GM12872 (cell line): ENCODE measurements around the gene FSCB.

Experiments used
- TF ChIP-seq, protein P1 (sequence below): IDR thresholded peaks from 3 replicates; pipeline ENCODE4 v1.5.1; 2011; ENCODE audit warnings: low read depth, mild to moderate bottlenecking, low read length, moderate library complexity; ENCODE audit not compliant: insufficient read depth

FSCB gene, protein sequence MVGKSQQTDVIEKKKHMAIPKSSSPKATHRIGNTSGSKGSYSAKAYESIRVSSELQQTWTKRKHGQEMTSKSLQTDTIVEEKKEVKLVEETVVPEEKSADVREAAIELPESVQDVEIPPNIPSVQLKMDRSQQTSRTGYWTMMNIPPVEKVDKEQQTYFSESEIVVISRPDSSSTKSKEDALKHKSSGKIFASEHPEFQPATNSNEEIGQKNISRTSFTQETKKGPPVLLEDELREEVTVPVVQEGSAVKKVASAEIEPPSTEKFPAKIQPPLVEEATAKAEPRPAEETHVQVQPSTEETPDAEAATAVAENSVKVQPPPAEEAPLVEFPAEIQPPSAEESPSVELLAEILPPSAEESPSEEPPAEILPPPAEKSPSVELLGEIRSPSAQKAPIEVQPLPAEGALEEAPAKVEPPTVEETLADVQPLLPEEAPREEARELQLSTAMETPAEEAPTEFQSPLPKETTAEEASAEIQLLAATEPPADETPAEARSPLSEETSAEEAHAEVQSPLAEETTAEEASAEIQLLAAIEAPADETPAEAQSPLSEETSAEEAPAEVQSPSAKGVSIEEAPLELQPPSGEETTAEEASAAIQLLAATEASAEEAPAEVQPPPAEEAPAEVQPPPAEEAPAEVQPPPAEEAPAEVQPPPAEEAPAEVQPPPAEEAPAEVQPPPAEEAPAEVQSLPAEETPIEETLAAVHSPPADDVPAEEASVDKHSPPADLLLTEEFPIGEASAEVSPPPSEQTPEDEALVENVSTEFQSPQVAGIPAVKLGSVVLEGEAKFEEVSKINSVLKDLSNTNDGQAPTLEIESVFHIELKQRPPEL

DNA sequence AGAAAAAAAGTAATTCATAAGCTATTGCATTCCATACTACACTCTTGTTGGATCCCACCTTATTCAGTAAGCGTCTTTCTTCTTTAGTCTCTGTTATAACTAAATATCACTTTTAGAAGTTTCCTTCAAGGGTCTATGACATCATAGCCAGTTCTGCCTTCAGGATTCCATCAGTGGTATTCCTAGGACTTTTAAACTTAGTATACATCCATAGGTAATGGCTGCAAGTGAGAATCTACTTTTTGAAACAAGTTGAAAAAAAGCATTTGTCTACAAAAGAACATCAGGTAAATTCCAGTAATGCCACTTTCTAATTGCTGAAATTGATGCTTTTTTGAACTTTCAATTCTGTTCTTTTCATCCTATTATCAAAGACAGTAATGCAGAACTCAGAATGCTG is at the start of gene FSCB:
FSCB (minus strand) TSS at position 101 of the 400 bp plus-strand sequence. CDS start 296 bp downstream, outside the sequence.
- TF ChIP-seq, protein P1, sequence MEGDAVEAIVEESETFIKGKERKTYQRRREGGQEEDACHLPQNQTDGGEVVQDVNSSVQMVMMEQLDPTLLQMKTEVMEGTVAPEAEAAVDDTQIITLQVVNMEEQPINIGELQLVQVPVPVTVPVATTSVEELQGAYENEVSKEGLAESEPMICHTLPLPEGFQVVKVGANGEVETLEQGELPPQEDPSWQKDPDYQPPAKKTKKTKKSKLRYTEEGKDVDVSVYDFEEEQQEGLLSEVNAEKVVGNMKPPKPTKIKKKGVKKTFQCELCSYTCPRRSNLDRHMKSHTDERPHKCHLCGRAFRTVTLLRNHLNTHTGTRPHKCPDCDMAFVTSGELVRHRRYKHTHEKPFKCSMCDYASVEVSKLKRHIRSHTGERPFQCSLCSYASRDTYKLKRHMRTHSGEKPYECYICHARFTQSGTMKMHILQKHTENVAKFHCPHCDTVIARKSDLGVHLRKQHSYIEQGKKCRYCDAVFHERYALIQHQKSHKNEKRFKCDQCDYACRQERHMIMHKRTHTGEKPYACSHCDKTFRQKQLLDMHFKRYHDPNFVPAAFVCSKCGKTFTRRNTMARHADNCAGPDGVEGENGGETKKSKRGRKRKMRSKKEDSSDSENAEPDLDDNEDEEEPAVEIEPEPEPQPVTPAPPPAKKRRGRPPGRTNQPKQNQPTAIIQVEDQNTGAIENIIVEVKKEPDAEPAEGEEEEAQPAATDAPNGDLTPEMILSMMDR, result no peak

DNA sequence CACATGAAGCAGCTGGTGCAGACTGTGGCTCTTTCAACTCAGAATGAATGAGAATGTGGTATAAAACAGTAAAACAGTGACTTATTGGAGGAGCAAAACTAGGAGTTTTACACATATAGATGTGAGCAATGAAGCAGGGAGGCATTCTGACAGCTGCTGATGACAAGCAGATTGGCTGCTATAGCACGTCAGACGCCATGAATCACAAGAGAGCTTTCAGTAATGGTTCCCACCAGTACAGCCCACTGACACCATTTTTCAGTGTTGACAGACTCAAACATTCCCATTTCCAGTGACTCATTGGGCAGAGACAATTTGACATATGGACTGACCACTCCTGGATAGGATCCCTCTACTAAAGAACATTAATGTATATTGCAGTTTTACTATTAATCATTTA is 24.6 kb upstream of the FSCB start:
- TF ChIP-seq, protein P1, result no peak

DNA sequence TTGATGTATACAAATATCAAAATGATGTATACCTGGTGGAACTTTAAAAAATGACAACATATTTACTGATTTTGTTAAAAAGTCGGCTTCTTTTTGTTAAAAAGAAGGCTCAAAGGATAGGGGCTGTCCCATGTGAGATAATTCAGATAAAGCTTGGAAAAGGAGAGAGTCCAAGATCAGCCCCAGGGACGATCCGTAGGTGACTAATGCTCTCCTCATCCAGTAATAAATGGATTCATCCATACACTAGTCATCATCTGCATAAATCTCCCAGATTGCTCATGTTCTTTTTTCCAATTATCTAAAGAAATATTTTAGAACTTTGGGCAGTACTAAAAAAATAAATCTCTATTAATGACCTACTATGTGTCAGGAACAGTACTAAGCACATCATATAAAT is 23.4 kb upstream of the FSCB start:
- TF ChIP-seq, protein P1, result no peak

GRCh38 chr14:44529026-44529425 is 21.9 kb upstream of the FSCB start:
- TF ChIP-seq, protein P1, result no peak

DNA sequence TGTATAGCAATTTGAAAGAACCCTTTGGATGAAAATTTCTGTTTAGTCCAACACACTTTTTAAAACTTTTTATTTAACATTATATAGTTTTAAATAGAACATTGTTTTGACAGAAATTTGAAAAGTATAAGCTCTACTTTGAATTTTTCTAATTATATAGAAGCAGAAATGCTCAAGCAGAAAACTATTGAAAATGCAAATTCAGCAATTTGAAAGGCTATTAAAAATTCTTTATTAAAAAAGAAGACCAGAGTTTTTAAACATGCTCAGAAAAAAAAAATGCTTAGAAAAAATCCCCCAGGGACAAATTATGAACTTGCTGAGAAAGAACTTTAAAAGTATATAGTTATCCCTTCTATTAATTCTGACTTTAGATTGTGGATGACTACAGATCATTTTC is 21.1 kb upstream of the FSCB start:
- TF ChIP-seq, protein P1, result no peak

GRCh38 chr14:44525237-44525636 is 18.2 kb upstream of the FSCB start:
- TF ChIP-seq, protein P1, result no peak

DNA sequence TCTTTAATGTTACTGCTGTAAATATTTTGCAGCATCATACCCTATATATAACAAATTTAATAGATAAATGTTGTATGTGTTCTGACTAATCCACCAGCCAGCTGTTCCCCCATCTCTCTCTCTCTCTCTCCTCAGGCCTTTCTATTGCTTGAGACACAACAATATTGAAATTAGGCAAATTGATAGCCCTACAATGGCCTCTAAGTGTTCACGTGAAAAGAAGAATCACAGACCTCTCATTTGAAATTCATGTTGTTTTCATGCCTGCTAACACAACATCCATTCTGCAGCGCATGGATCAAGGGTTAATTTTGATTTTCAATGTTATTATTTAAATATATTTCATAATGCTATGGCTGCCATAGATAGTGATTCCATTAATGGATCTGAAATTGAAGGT is 1.8 kb upstream of the FSCB start:
- TF ChIP-seq, protein P1, result no peak
